Testis (tissue), 2 donors: ENCODE data around the gene NUMB.
"Not testable (repeated sequence)": the region's sequence is repeated elsewhere in the genome, so short reads cannot be mapped to it uniquely, and the experiment has no call there.

Experiments used
- CTCF ChIP-seq, 3 experiments: fragments of 450-650 bp in 2 of 3; fragments of 200-600 bp in 1 of 3; sonication (generic) in 1 of 3; IDR thresholded peaks; one replicate each; pipeline ENCODE4 v1.5.1; 2016 to 2019; ENCODE audit warnings: antibody characterized with exemption in 3 of 3, mild to moderate bottlenecking in 2 of 3, moderate library complexity in 1 of 3
- POLR2A ChIP-seq: fragments of 450-650 bp; IDR thresholded peaks from one replicate; pipeline ENCODE4 v1.6.1; 2017; ENCODE audit warnings: antibody characterized with exemption, mild to moderate bottlenecking, moderate library complexity

- TF ChIP-seq CTCF (IDR thresholded peaks at IDR 0.05); POLR2A: not testable (repeated sequence)
Observed at GRCh38 chr14:73349091-73349490, 109.3 kb downstream of the NUMB start.
